ENCODE data around the gene PTPRCAP.

Gene PTPRCAP

DNA sequence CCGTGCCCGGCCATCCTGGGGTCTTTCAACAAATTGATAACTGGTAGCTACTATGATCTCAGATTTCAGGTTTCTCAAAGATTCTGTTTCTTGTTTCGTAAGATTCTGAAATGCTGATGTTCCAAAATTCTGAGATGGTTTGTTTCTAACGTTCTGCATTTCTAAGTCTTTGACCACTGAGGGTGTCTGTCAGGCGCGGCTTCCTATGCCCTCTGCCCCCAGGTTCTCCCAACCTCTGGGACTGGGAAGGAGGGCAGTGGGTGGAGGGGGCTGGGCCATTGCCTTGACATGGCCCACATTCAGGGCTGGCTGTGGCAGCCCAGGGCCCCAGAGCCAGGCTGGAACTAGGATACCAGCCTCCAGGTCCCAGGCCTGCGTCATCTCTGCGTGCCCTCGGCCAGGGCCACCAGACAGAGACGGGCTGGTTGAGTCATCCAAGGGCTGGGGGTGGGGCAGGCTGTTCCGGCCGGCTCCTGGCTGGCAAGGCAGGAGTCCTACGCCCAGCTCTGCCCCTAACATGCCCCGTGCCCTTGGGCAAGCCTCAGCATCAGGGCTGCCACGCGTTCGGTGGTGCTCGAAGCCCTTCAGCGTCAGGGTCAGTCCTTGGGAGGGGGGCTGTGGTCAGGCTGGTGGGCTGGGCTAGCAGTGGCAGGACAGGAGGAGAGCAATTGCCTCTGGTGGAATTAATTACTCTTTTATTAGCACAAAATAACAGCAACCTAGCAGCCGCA, 26.4 kb upstream of the PTPRCAP start:
- peak overlapping the region; percentile 90 for H3K4me3 ChIP-seq (ENCODE audit: low read length, poor library complexity, severe bottlenecking)
- no peaks in the 10 kb centered on the region for H3K27me3 ChIP-seq (ENCODE audit: insufficient read depth, low read length, poor library complexity, severe bottlenecking)
- H3F3A ChIP-seq (ENCODE audit: low read depth), result peaks cover 4% of the 10 kb centered on the region; the same call in 1 of the 2 replicates
- H3K4me1 ChIP-seq (ENCODE audit: insufficient read depth, low read length, poor library complexity, severe bottlenecking), result peaks cover 42% of the 10 kb centered on the region
- H3K9me2 ChIP-seq (replicated peaks; ENCODE audit: low read depth, low read length), result no peaks in the 10 kb centered on the region
- H4K20me1 ChIP-seq (ENCODE audit: insufficient read depth, low read length, poor library complexity, severe bottlenecking), result no peaks in the 10 kb centered on the region
- peak overlapping the region; percentile 68; the same call in 1 of the 2 replicates for H2AFZ ChIP-seq (ENCODE audit: low read length)
- peak overlapping the region; percentile 98 for H3K9ac ChIP-seq (ENCODE audit: low read depth, low read length, poor library complexity, severe bottlenecking)
- H3K9me3 ChIP-seq (ENCODE audit: insufficient read depth, low read depth, low read length), result no peaks in the 10 kb centered on the region
- H3K79me2 ChIP-seq (ENCODE audit: insufficient read depth, low read length), result peaks cover 40% of the 10 kb centered on the region
- no peaks in the 10 kb centered on the region for H3K36me3 ChIP-seq (ENCODE audit: insufficient read depth, low read length)
- H3K4me2 ChIP-seq (ENCODE audit: low read depth, low read length, poor library complexity, severe bottlenecking), result peak overlapping the region; percentile 74
- TF ChIP-seq, protein P1, sequence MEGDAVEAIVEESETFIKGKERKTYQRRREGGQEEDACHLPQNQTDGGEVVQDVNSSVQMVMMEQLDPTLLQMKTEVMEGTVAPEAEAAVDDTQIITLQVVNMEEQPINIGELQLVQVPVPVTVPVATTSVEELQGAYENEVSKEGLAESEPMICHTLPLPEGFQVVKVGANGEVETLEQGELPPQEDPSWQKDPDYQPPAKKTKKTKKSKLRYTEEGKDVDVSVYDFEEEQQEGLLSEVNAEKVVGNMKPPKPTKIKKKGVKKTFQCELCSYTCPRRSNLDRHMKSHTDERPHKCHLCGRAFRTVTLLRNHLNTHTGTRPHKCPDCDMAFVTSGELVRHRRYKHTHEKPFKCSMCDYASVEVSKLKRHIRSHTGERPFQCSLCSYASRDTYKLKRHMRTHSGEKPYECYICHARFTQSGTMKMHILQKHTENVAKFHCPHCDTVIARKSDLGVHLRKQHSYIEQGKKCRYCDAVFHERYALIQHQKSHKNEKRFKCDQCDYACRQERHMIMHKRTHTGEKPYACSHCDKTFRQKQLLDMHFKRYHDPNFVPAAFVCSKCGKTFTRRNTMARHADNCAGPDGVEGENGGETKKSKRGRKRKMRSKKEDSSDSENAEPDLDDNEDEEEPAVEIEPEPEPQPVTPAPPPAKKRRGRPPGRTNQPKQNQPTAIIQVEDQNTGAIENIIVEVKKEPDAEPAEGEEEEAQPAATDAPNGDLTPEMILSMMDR (conservative IDR thresholded peaks at IDR 0.05; ENCODE audit: low read length), result no peak
- no peak for TF ChIP-seq EZH2phosphoT487 (IDR thresholded peaks at IDR 0.05; ENCODE audit: borderline replicate concordance)

DNA sequence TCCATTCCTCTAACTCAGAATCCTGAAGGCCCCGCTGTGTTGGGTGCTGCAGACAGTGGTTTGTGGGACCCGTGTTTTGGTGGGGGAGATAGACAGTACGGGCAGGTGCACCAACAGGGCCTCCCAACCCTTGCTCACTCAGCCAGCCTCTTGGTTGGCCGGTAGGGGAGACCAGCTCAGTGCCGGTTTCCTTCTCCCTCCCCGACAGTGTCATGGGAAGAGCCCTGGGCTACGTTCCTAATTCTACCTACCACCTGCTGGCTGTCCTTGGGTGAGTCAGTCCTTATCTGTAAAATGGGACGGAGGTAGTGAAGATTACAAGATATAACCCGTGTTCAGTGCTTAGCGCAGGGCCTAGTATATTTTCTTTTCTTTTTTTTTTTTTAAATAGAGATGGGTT, 25.7 kb upstream of the PTPRCAP start:
- TF ChIP-seq, protein P1 (conservative IDR thresholded peaks at IDR 0.05; ENCODE audit: low read length), result no peak
- TF ChIP-seq EZH2phosphoT487 (IDR thresholded peaks at IDR 0.05; ENCODE audit: borderline replicate concordance), result no peak
- no peaks in the 10 kb centered on the region for H3K9me2 ChIP-seq (replicated peaks; ENCODE audit: low read depth, low read length)
- no peaks in the 10 kb centered on the region for H4K20me1 ChIP-seq (ENCODE audit: insufficient read depth, low read length, poor library complexity, severe bottlenecking)
- no peak overlapping the region for H3K4me3 ChIP-seq (ENCODE audit: low read length, poor library complexity, severe bottlenecking)
- no peak overlapping the region for H3K9ac ChIP-seq (ENCODE audit: low read depth, low read length, poor library complexity, severe bottlenecking)
- H3K79me2 ChIP-seq (ENCODE audit: insufficient read depth, low read length), result peaks cover 33% of the 10 kb centered on the region
- peaks cover 4% of the 10 kb centered on the region; the same call in 1 of the 2 replicates for H3F3A ChIP-seq (ENCODE audit: low read depth)
- H3K4me2 ChIP-seq (ENCODE audit: low read depth, low read length, poor library complexity, severe bottlenecking), result no peak overlapping the region
- no peak overlapping the region for H2AFZ ChIP-seq (ENCODE audit: low read length)
- no peaks in the 10 kb centered on the region for H3K36me3 ChIP-seq (ENCODE audit: insufficient read depth, low read length)
- peaks cover 36% of the 10 kb centered on the region for H3K4me1 ChIP-seq (ENCODE audit: insufficient read depth, low read length, poor library complexity, severe bottlenecking)
- H3K9me3 ChIP-seq (ENCODE audit: insufficient read depth, low read depth, low read length), result no peaks in the 10 kb centered on the region
- no peaks in the 10 kb centered on the region for H3K27me3 ChIP-seq (ENCODE audit: insufficient read depth, low read length, poor library complexity, severe bottlenecking)

DNA sequence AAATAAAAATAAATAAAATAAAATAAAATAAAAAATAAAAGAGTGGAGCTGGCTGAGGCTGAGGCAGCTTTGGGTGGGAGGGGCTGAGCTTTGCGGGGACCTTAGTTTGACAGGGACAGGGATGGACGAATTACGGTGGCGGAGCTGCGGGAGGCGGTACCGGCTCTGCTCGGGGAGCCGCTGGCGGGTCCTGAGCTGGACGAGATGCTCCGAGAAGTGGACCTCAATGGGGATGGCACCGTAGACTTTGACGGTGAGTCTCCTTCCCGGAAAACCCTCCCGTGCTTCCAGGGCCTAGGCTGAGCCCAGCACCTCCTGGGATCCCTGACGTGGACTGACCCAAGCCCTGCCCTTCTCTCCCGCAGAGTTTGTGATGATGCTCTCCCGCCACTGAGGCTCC, 20.8 kb upstream of the PTPRCAP start:
- H3K4me1 ChIP-seq (ENCODE audit: insufficient read depth, low read length, poor library complexity, severe bottlenecking), result no peaks in the 10 kb centered on the region
- H3K36me3 ChIP-seq (ENCODE audit: insufficient read depth, low read length), result no peaks in the 10 kb centered on the region
- no peaks in the 10 kb centered on the region for H3F3A ChIP-seq (ENCODE audit: low read depth)
- H3K27me3 ChIP-seq (ENCODE audit: insufficient read depth, low read length, poor library complexity, severe bottlenecking), result no peaks in the 10 kb centered on the region
- H3K9me3 ChIP-seq (ENCODE audit: insufficient read depth, low read depth, low read length), result no peaks in the 10 kb centered on the region
- TF ChIP-seq, protein P1 (conservative IDR thresholded peaks at IDR 0.05; ENCODE audit: low read length), result no peak
- no peak for TF ChIP-seq EZH2phosphoT487 (IDR thresholded peaks at IDR 0.05; ENCODE audit: borderline replicate concordance)
- no peaks in the 10 kb centered on the region for H3K79me2 ChIP-seq (ENCODE audit: insufficient read depth, low read length)
- H3K4me2 ChIP-seq (ENCODE audit: low read depth, low read length, poor library complexity, severe bottlenecking), result no peak overlapping the region
- no peak overlapping the region for H3K4me3 ChIP-seq (ENCODE audit: low read length, poor library complexity, severe bottlenecking)
- H2AFZ ChIP-seq (ENCODE audit: low read length), result no peak overlapping the region
- no peaks in the 10 kb centered on the region for H3K9me2 ChIP-seq (replicated peaks; ENCODE audit: low read depth, low read length)
- H4K20me1 ChIP-seq (ENCODE audit: insufficient read depth, low read length, poor library complexity, severe bottlenecking), result no peaks in the 10 kb centered on the region
- no peak overlapping the region for H3K9ac ChIP-seq (ENCODE audit: low read depth, low read length, poor library complexity, severe bottlenecking)

Measured in Loucy (cell line).